ENCODE measurements around the gene SIT1. TPM values are rescaled to one million over a fixed set of nuclear protein-coding genes. Genes with fewer than 3 reads are reported as not detected.

Gene SIT1
- total RNA-seq = 100 to 1,000 TPM; 210 to 214 TPM

- peaks cover 31% of the 10 kb centered on the region for H3K36me3 Mint-ChIP-seq (ENCODE audit: low read depth)
- peak within 1 kb of the TSS; percentile 88 for H3K4me3 Mint-ChIP-seq
- POLR2A ChIA-PET = interaction anchor here (1.0 to 8.7 kb wide), 11 partner anchors 10 to 99 kb away, joined by 4 to 257 read pairs (median 10); partner anchors contain the start of genes ARHGEF39, CCDC107, CD72 and CREB3
- no peaks in the 10 kb centered on the region for H3K9me3 Mint-ChIP-seq
- H3K27me3 Mint-ChIP-seq = no peaks in the 10 kb centered on the region
- peaks cover 48% of the 10 kb centered on the region for H3K4me1 Mint-ChIP-seq
- peak within 1 kb of the TSS; percentile 92 for H3K27ac Mint-ChIP-seq
- DNase-seq = peak; percentile 48
- CTCF ChIA-PET = interaction anchor here (0.6 to 7.4 kb wide), 6 partner anchors 10 to 178 kb away, joined by 3 to 223 read pairs (median 31); partner anchors contain the start of genes ARHGEF39, CCDC107, CREB3 and FAM221B
Measured at GRCh38 chr9:35650341-35651158, at the start of gene SIT1. SIT1 (minus strand) TSS chr9:35650931; CDS start chr9:35650853, 78 bp downstream.

DNA sequence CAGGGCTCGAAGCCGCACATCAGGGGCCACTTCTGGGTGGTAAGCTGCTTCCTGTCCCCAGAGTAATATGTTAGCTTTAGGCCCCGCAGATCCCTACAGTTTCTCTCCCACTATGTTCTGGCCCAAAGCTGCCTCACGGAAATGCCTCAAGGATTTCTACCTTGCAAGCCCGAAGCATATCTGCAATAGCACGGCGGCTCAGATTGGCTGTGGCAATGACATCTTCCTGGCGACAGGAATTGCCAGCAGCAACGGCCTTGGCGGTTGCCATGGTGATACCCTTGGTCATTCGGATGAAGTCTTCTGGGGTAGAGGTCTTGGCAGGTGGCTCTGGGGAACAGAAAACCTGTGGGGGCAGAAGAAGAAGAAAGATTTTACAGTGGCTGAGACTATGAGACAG lies 49.3 kb upstream of the SIT1 start:
- ChIA-PET CTCF (no interaction called here), POLR2A (no interaction called here)
- Mint-ChIP-seq H3K9me3 (no peaks in the 10 kb centered on the region), H3K4me1 (peaks cover 1% of the 10 kb centered on the region), H3K36me3 (ENCODE audit: low read depth) (peaks cover 46% of the 10 kb centered on the region), H3K27me3 (no peaks in the 10 kb centered on the region), H3K4me3 (no peak overlapping the region), H3K27ac (no peak overlapping the region)
- DNase-seq = no peak

DNA sequence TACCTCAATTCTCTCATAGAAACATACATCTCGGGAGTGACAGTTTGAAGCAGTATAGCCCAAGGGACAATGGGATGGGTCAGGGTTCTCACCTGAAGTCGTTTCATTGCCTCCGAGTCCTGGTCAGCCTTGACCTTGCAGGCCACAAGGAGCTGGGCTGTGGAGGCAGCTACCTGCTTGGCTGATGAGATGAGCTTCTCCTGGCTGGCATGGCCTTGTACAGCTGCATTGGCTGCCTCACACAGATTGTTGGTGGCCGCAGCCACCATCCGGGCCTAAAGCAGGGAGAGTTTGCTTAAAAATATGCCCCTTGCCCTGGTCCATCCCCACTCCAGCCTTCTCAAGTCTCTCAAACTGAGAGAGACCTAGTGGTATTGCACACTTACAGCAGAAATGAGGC lies 47.5 kb upstream of the SIT1 start:
- Mint-ChIP-seq H3K36me3 (ENCODE audit: low read depth) (peaks cover 28% of the 10 kb centered on the region), H3K27me3 (no peaks in the 10 kb centered on the region), H3K4me3 (no peak overlapping the region), H3K4me1 (peaks cover 1% of the 10 kb centered on the region), H3K27ac (no peak overlapping the region), H3K9me3 (no peaks in the 10 kb centered on the region)
- DNase-seq = no peak
- ChIA-PET CTCF (interaction anchor here (0.6 to 4.9 kb wide), 8 partner anchors 10 to 87 kb away, joined by 3 to 38 read pairs (median 14); partner anchors contain the start of genes GBA2 and RGP1), POLR2A (interaction anchor here (0.7 to 1.2 kb wide), 2 partner anchors 33 to 41 kb away, joined by 3 to 4 read pairs; partner anchors contain the start of genes ARHGEF39, CCDC107 and RMRP)

GRCh38 chr9:35697486-35697885 lies 46.8 kb upstream of the SIT1 start:
- ChIA-PET CTCF (interaction anchor here (1.0 to 8.0 kb wide), 22 partner anchors 9 to 138 kb away, joined by 3 to 60 read pairs (median 14); partner anchors contain the start of genes ARHGEF39, CCDC107, CD72 and GBA2), POLR2A (interaction anchor here (0.7 to 1.5 kb wide), 4 partner anchors 32 to 48 kb away, joined by 3 to 9 read pairs (median 5); partner anchors contain the start of genes ARHGEF39, CCDC107, CREB3 and RMRP)
- H3K4me1 Mint-ChIP-seq = peaks cover 1% of the 10 kb centered on the region
- H3K27ac Mint-ChIP-seq = no peak overlapping the region
- peaks cover 20% of the 10 kb centered on the region for H3K36me3 Mint-ChIP-seq (ENCODE audit: low read depth)
- H3K27me3 Mint-ChIP-seq = no peaks in the 10 kb centered on the region
- no peak overlapping the region for H3K4me3 Mint-ChIP-seq
- H3K9me3 Mint-ChIP-seq = no peaks in the 10 kb centered on the region
- no peak for DNase-seq

DNA sequence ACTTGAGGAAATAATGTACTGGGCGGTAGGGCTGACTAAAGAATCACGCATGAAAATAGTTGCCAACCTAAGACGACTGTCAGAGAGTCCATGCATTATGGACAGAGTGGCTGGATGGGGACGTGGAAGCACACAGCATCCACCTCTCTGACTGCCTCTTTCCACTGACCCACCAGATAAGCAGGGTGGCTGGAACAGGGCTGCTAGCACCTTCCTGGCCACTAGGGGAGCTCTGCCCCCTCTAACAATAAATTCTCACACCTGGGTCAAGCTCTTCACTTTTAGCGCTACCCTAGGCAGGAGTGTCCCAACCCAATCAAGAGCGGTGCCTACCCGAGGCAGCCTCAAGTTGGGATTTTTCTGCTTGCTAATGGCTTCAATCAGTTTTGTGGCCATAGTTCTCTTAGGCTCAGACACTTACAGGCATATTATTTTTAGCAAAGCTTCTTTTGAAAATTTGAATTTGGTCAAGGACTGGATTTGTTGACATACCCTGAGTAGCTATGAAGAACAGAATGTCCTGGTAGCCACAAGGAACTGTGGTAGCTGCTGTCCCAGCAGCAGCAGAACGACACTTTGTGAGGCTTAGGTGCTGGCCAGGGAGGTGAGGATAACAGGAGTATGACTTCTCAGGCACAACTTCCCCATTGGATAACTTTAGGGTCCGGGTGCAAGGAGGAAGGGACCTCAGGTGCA lies 45.9 kb upstream of the SIT1 start:
- Mint-ChIP-seq H3K4me1 (peaks cover 4% of the 10 kb centered on the region), H3K4me3 (no peak overlapping the region), H3K9me3 (no peaks in the 10 kb centered on the region), H3K27ac (no peak overlapping the region), H3K27me3 (no peaks in the 10 kb centered on the region), H3K36me3 (ENCODE audit: low read depth) (peaks cover 20% of the 10 kb centered on the region)
- peak; percentile 60 for DNase-seq
- POLR2A ChIA-PET = interaction anchor here (0.9 to 2.0 kb wide), 13 partner anchors 8 to 93 kb away, joined by 3 to 11 read pairs (median 6); partner anchors contain the start of genes ARHGEF39, CCDC107, CREB3 and GBA2
- CTCF ChIA-PET = interaction anchor here (0.7 to 8.0 kb wide), 45 partner anchors 9 to 600 kb away, joined by 3 to 60 read pairs (median 7); partner anchors contain the start of genes ARHGEF39, CCDC107, CD72 and CREB3

DNA sequence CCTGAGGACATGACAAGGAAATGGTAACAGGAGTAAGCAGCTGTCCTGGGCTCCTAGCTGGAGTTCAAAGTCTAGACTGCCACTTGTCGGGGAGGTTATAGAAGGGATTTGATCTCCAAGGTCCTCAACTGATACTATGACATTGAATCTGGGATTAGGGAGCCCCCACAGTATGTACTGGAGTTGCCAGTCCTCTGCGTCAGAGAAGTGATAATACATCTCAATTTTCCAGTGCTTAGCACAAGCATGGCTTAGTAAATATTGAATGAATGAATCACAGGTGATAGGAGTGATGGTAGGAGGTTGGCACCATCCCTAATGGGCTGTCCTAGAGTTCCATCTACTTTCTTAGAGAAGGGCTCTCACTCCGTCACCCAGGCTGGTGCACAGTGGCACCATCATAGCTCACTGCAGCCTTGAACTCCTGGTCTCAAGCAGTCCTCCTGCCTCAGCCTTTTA lies 45.2 kb upstream of the SIT1 start:
- ChIA-PET POLR2A (interaction anchor here (0.7 to 2.0 kb wide), 13 partner anchors 8 to 92 kb away, joined by 3 to 11 read pairs (median 6); partner anchors contain the start of genes ARHGEF39, CCDC107, CREB3 and GBA2), CTCF (interaction anchor here (0.8 to 8.0 kb wide), 38 partner anchors 8 to 98 kb away, joined by 3 to 60 read pairs (median 8); partner anchors contain the start of genes ARHGEF39, CCDC107, CD72 and CREB3)
- DNase-seq = no peak

DNA sequence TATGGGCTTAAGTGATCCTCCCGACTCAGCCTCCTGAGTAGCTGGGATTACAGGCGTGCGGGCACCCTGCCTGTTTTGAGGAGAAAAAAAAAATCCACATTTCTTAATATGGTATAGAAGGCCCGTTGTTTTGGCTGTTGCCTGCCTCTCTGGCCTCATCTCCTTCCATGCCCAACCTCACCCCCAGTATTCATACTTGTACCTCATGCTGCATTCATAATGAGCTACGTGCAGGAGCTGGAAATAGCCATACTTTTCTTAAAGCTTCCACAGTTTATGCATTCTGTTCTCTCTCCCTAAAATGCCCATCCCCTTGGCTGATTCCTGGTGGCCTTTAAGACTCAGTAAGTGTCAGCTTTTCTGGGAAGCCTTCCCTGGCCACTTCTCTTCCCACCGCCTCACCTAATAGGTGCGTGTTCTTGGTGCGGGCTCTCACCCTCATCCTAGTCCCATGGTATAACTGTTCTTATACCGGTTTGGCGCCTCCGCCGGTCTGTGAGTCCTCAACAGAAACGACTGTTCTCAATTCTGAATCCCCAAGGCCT lies 41.1 kb upstream of the SIT1 start:
- Mint-ChIP-seq H3K9me3 (no peaks in the 10 kb centered on the region), H3K4me3 (peak overlapping the region; percentile 75), H3K36me3 (ENCODE audit: low read depth) (peaks cover 7% of the 10 kb centered on the region), H3K4me1 (peaks cover 26% of the 10 kb centered on the region), H3K27me3 (no peaks in the 10 kb centered on the region), H3K27ac (no peak overlapping the region)
- DNase-seq = no peak
- POLR2A ChIA-PET = interaction anchor here (0.7 to 4.6 kb wide), 5 partner anchors 26 to 72 kb away, joined by 3 to 24 read pairs (median 8); partner anchors contain the start of genes ARHGEF39, CCDC107, RMRP and SIT1
- CTCF ChIA-PET = interaction anchor here (1.0 to 8.0 kb wide), 4 partner anchors 35 to 88 kb away, joined by 3 to 60 read pairs (median 4); partner anchors contain the start of genes CCDC107 and RMRP

More for the DNA sequence above, 45.2 kb upstream of the SIT1 start:
- no peaks in the 10 kb centered on the region for H3K27me3 Mint-ChIP-seq
- no peak overlapping the region for H3K4me3 Mint-ChIP-seq
- peaks cover 20% of the 10 kb centered on the region for H3K36me3 Mint-ChIP-seq (ENCODE audit: low read depth)
- no peaks in the 10 kb centered on the region for H3K9me3 Mint-ChIP-seq
- H3K27ac Mint-ChIP-seq = no peak overlapping the region
- H3K4me1 Mint-ChIP-seq = peaks cover 11% of the 10 kb centered on the region

DNA sequence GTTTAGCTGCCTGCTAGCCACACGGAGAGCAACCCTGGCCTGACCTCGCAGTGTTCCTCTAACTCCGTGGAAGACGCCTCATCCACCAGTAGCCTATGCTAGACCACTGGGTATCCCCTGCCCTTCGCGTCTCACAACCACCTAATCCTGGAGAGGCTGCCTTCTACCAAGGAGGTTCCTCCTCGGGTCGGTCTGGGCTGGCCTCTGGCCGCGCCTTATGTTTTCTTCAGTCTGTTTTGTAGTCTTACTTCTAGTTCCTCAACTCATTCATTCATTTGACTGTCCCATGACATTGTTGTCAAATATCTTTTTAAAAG lies 40.6 kb upstream of the SIT1 start:
- POLR2A ChIA-PET = interaction anchor here (1.2 to 4.6 kb wide), 7 partner anchors 26 to 72 kb away, joined by 3 to 24 read pairs (median 8); partner anchors contain the start of genes ARHGEF39, CCDC107, CREB3 and RMRP
- H3K27me3 Mint-ChIP-seq = no peaks in the 10 kb centered on the region
- peaks cover 1% of the 10 kb centered on the region for H3K36me3 Mint-ChIP-seq (ENCODE audit: low read depth)
- H3K9me3 Mint-ChIP-seq = no peaks in the 10 kb centered on the region
- CTCF ChIA-PET = interaction anchor here (1.0 to 8.0 kb wide), 5 partner anchors 34 to 88 kb away, joined by 3 to 60 read pairs (median 5); partner anchors contain the start of genes CCDC107 and RMRP
- H3K4me3 Mint-ChIP-seq = peak overlapping the region; percentile 75
- H3K4me1 Mint-ChIP-seq = peaks cover 24% of the 10 kb centered on the region
- peak overlapping the region; percentile 21 for H3K27ac Mint-ChIP-seq
- no peak for DNase-seq

GRCh38 chr9:35690614-35691333 lies 40.0 kb upstream of the SIT1 start:
- POLR2A ChIA-PET = interaction anchor here (0.9 to 4.6 kb wide), 8 partner anchors 11 to 71 kb away, joined by 3 to 24 read pairs (median 8); partner anchors contain the start of genes ARHGEF39, CCDC107, CREB3 and RMRP

DNA sequence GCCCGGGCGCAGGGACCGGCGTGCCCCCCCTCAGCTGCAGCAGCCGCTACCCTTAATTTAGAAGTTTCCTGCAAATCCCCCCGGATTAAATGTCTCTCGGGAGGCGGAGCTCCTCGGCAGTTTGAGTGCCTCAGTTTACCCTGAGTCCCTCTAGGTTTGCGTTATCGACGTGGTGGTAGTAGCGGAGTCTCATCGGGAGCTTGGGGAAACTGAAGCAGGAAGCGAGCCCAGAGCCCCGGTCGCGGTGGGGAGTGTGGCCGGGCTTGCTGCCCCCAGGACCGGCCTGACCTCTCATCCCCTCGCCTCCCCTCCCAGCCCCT lies 39.5 kb upstream of the SIT1 start:
- Mint-ChIP-seq H3K27ac (no peak overlapping the region), H3K9me3 (no peaks in the 10 kb centered on the region), H3K27me3 (no peaks in the 10 kb centered on the region), H3K4me3 (peak overlapping the region; percentile 75), H3K4me1 (peaks cover 24% of the 10 kb centered on the region), H3K36me3 (ENCODE audit: low read depth) (no peaks in the 10 kb centered on the region)
- no peak for DNase-seq
- CTCF ChIA-PET = interaction anchor here (1.1 to 8.0 kb wide), 5 partner anchors 26 to 79 kb away, joined by 3 to 60 read pairs (median 5); partner anchors contain the start of genes ARHGEF39, CCDC107 and RMRP
- POLR2A ChIA-PET = interaction anchor here (0.9 to 4.6 kb wide), 7 partner anchors 11 to 43 kb away, joined by 3 to 24 read pairs (median 8); partner anchors contain the start of genes ARHGEF39, CCDC107, CREB3 and RMRP

More at GRCh38 chr9:35690614-35691333, 40.0 kb upstream of the SIT1 start:
- H3K27me3 Mint-ChIP-seq = no peaks in the 10 kb centered on the region
- peak overlapping the region; percentile 21 for H3K27ac Mint-ChIP-seq
- peaks cover 24% of the 10 kb centered on the region for H3K4me1 Mint-ChIP-seq
- peak; percentile 42 for DNase-seq
- H3K4me3 Mint-ChIP-seq = peak overlapping the region; percentile 75
- no peaks in the 10 kb centered on the region for H3K9me3 Mint-ChIP-seq
- CTCF ChIA-PET = interaction anchor here (1.1 to 8.0 kb wide), 5 partner anchors 34 to 79 kb away, joined by 3 to 60 read pairs (median 5); partner anchors contain the start of genes CCDC107 and RMRP
- H3K36me3 Mint-ChIP-seq (ENCODE audit: low read depth) = no peaks in the 10 kb centered on the region
